BE2C (cell line): ENCODE measurements around the gene FAM216B.

ENCODE experiments used
- DNase-seq: peaks from one replicate; pipeline ENCODE4 v3.0.0-alpha.2; 2020
- H3K27me3 ChIP-seq: fragments of 250-450 bp; sonication (Bioruptor Pico); 2 replicates; pipeline ENCODE4 v1.5.1; 2020; ENCODE audit warnings: mild to moderate bottlenecking
- H3K36me3 ChIP-seq: fragments of 250-450 bp; sonication (Bioruptor Pico); 2 replicates; pipeline ENCODE4 v1.5.1; 2020; ENCODE audit warnings: mild to moderate bottlenecking
- H3K4me1 ChIP-seq: fragments of 250-450 bp; sonication (Bioruptor Pico); 2 replicates; pipeline ENCODE4 v1.5.1; 2020
- H3K4me3 ChIP-seq: 2 replicates; pipeline ENCODE4 v1.5.1; 2011; ENCODE audit warnings: low read depth, low read length
- H3K9me3 ChIP-seq: fragments of 250-450 bp; sonication (Bioruptor Pico); 2 replicates; pipeline ENCODE4 v1.5.1; 2020
- CTCF ChIP-seq: IDR thresholded peaks from 2 replicates; pipeline ENCODE4 v1.5.1; 2012; ENCODE audit warnings: mild to moderate bottlenecking, low read depth, low read length

The FAM216B gene

GRCh38 chr13:42800109-42800643 lies 18.8 kb downstream of the FAM216B start:
- no peak for DNase-seq

GRCh38 chr13:42803563-42804204 lies 22.3 kb downstream of the FAM216B start:
- no peak for TF ChIP-seq CTCF
- DNase-seq, result no peak
- Histone ChIP-seq H3K9me3 (no peaks in the 10 kb centered on the region), H3K27me3 (no peaks in the 10 kb centered on the region), H3K36me3 (no peaks in the 10 kb centered on the region), H3K4me3 (no peak overlapping the region), H3K4me1 (no peaks in the 10 kb centered on the region; the same call in 1 of the 2 replicates)

More at GRCh38 chr13:42800109-42800643, 18.8 kb downstream of the FAM216B start:
- no peak for TF ChIP-seq CTCF
- no peaks in the 10 kb centered on the region for H3K27me3 ChIP-seq
- no peak overlapping the region for H3K4me3 ChIP-seq
- H3K9me3 ChIP-seq, result no peaks in the 10 kb centered on the region
- no peaks in the 10 kb centered on the region for H3K36me3 ChIP-seq
- H3K4me1 ChIP-seq, result no peaks in the 10 kb centered on the region; the same call in 1 of the 2 replicates

GRCh38 chr13:42804244-42804874 lies 23.0 kb downstream of the FAM216B start:
- Histone ChIP-seq H3K4me1 (no peaks in the 10 kb centered on the region; the same call in 1 of the 2 replicates), H3K9me3 (no peaks in the 10 kb centered on the region), H3K27me3 (no peaks in the 10 kb centered on the region), H3K4me3 (no peak overlapping the region), H3K36me3 (no peaks in the 10 kb centered on the region)
- DNase-seq, result no peak
- TF ChIP-seq CTCF, result no peak

GRCh38 chr13:42807241-42807640 lies 25.9 kb downstream of the FAM216B start:
- no peaks in the 10 kb centered on the region for H3K36me3 ChIP-seq
- DNase-seq, result no peak
- H3K27me3 ChIP-seq, result no peaks in the 10 kb centered on the region
- no peaks in the 10 kb centered on the region for H3K4me1 ChIP-seq
- H3K9me3 ChIP-seq, result no peaks in the 10 kb centered on the region
- no peak overlapping the region for H3K4me3 ChIP-seq
- TF ChIP-seq CTCF, result no peak

- Histone ChIP-seq H3K4me3 (no peak overlapping the region), H3K36me3 (no peaks in the 10 kb centered on the region), H3K9me3 (no peaks in the 10 kb centered on the region), H3K4me1 (no peaks in the 10 kb centered on the region), H3K27me3 (no peaks in the 10 kb centered on the region)
- no peak for DNase-seq
- TF ChIP-seq CTCF, result no peak
These were observed 26.5 kb downstream of the FAM216B start for GRCh38 chr13:42807866-42808265.
